Measurements from ENCODE around the gene FARSB. TPM values are rescaled to one million over a fixed set of nuclear protein-coding genes. Genes with fewer than 3 reads are reported as not detected.

Gene FARSB
- total RNA-seq, 1 donor from 2014 or later: 25.0 TPM

DNA sequence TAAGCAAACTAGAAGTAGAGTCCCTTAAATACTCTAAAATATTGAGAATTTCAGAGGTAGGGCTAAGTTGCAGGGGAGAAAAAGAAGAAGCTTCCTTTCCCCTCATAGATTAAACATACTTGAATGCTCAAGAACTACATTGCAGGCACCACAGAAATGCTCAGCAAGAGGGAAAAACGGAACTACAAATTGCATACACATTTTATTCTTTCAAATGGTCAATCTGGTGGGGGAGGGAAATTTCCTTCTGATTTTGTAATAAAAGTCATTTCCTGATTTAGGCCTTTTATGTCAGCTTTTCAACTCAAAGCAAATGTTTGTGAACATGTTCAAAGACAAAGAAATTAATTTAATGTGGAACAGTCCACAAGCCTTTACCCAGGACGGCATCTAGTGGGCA is 33.0 kb downstream of the FARSB start:
- no peak overlapping the region for H2AFZ ChIP-seq (replicated peaks)
- Mint-ChIP-seq H3K4me3 (no peak overlapping the region), H3K9me3 (no peaks in the 10 kb centered on the region), H3K4me1 (no peaks in the 10 kb centered on the region), H3K27ac (no peak overlapping the region), H3K27me3 (ENCODE audit: insufficient read depth, low read depth) (peaks cover 3% of the 10 kb centered on the region), H3K36me3 (peaks cover 23% of the 10 kb centered on the region)
- DNase-seq (ENCODE audit: low spot score): no peak
- H4K20me1 ChIP-seq (ENCODE audit: low read depth): no peaks in the 10 kb centered on the region
- no peak overlapping the region for H3K9ac ChIP-seq
- no peaks in the 10 kb centered on the region for H3K79me2 ChIP-seq (ENCODE audit: low read depth)
- H3K4me2 ChIP-seq: no peak overlapping the region
- H3K4me1 ChIP-seq: no peaks in the 10 kb centered on the region
- TF ChIP-seq, protein P1, sequence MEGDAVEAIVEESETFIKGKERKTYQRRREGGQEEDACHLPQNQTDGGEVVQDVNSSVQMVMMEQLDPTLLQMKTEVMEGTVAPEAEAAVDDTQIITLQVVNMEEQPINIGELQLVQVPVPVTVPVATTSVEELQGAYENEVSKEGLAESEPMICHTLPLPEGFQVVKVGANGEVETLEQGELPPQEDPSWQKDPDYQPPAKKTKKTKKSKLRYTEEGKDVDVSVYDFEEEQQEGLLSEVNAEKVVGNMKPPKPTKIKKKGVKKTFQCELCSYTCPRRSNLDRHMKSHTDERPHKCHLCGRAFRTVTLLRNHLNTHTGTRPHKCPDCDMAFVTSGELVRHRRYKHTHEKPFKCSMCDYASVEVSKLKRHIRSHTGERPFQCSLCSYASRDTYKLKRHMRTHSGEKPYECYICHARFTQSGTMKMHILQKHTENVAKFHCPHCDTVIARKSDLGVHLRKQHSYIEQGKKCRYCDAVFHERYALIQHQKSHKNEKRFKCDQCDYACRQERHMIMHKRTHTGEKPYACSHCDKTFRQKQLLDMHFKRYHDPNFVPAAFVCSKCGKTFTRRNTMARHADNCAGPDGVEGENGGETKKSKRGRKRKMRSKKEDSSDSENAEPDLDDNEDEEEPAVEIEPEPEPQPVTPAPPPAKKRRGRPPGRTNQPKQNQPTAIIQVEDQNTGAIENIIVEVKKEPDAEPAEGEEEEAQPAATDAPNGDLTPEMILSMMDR (IDR thresholded peaks at IDR 0.05): no peak
- TF ChIP-seq EZH2phosphoT487 (IDR thresholded peaks at IDR 0.05) (no peak), EZH2 (IDR thresholded peaks at IDR 0.05) (no peak)
- no peak overlapping the region for H3K4me3 ChIP-seq
- no peaks in the 10 kb centered on the region for H3K27me3 ChIP-seq
- no peak overlapping the region for H3K27ac ChIP-seq
- H3K9me3 ChIP-seq (ENCODE audit: low read depth): no peaks in the 10 kb centered on the region
- H3F3A ChIP-seq (ENCODE audit: low read depth): peaks cover 4% of the 10 kb centered on the region
- peaks cover 19% of the 10 kb centered on the region for H3K36me3 ChIP-seq

DNA sequence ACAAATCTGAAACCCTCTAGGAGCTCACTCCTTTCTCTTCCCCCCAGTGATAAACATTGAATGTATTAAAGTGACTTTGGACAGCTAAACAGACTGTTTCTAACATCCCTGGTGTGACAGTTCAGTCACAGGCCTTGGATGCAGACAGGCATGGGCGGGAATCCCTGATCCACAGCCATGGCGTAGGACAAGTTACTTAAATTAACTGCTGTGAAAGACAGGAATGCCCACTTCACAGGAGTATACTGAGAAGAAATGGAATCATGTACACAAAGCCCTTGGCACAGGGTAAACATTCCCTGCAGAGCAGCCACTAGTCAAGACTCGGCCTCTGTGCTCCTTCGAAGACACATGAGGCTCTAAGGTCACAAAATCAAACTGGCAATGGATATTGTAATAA is 34.0 kb downstream of the FARSB start:
- Histone ChIP-seq H3K4me2 (no peak overlapping the region), H3K27me3 (no peaks in the 10 kb centered on the region), H4K20me1 (ENCODE audit: low read depth) (no peaks in the 10 kb centered on the region), H3F3A (ENCODE audit: low read depth) (peaks cover 4% of the 10 kb centered on the region), H3K36me3 (peaks cover 9% of the 10 kb centered on the region), H3K9me3 (ENCODE audit: low read depth) (no peaks in the 10 kb centered on the region), H3K79me2 (ENCODE audit: low read depth) (no peaks in the 10 kb centered on the region), H3K4me3 (no peak overlapping the region), H3K4me1 (no peaks in the 10 kb centered on the region), H3K9ac (no peak overlapping the region), H2AFZ (replicated peaks) (no peak overlapping the region), H3K27ac (no peak overlapping the region)
- peaks cover 3% of the 10 kb centered on the region for H3K27me3 Mint-ChIP-seq (ENCODE audit: insufficient read depth, low read depth)
- no peak for TF ChIP-seq EZH2 (IDR thresholded peaks at IDR 0.05)
- TF ChIP-seq EZH2phosphoT487 (IDR thresholded peaks at IDR 0.05): no peak
- TF ChIP-seq, protein P1 (IDR thresholded peaks at IDR 0.05): no peak
- no peak overlapping the region for H3K4me3 Mint-ChIP-seq
- H3K4me1 Mint-ChIP-seq: no peaks in the 10 kb centered on the region
- no peak for DNase-seq (ENCODE audit: low spot score)
- no peak overlapping the region for H3K27ac Mint-ChIP-seq
- H3K9me3 Mint-ChIP-seq: no peaks in the 10 kb centered on the region
- peaks cover 16% of the 10 kb centered on the region for H3K36me3 Mint-ChIP-seq

DNA sequence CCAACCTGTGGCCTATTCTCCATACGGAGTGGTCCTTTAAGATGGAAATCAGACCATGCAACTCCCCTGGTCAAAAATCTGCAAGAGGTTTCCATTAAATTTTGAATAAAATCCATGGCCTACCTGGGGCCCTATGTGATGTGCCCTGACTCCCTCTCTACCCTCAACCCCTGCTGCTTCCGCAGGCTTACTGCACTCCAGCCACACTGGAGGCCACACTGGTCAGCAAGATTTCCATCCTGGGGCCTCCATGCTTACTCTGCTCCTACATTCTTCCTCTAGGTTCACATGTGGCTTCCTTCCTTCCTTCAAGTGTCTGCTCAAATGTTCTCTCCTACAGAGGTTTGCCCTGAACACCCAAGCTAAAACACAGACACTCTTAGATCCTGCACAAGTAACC is 40.6 kb downstream of the FARSB start:
- peaks cover 7% of the 10 kb centered on the region for H3K36me3 Mint-ChIP-seq
- H3K27ac Mint-ChIP-seq: no peak overlapping the region
- TF ChIP-seq EZH2phosphoT487 (IDR thresholded peaks at IDR 0.05): no peak
- TF ChIP-seq EZH2 (IDR thresholded peaks at IDR 0.05): no peak
- TF ChIP-seq, protein P1 (IDR thresholded peaks at IDR 0.05): no peak
- no peak overlapping the region for H2AFZ ChIP-seq (replicated peaks)
- H3K9me3 Mint-ChIP-seq: no peaks in the 10 kb centered on the region
- peaks cover 3% of the 10 kb centered on the region for H3K4me1 Mint-ChIP-seq
- no peak overlapping the region for H3K4me2 ChIP-seq
- no peak overlapping the region for H3K4me3 ChIP-seq
- H3K9me3 ChIP-seq (ENCODE audit: low read depth): no peaks in the 10 kb centered on the region
- H4K20me1 ChIP-seq (ENCODE audit: low read depth): no peaks in the 10 kb centered on the region
- H3K4me3 Mint-ChIP-seq: no peak overlapping the region
- DNase-seq (ENCODE audit: low spot score): no peak
- H3K27ac ChIP-seq: no peak overlapping the region
- no peaks in the 10 kb centered on the region for H3K79me2 ChIP-seq (ENCODE audit: low read depth)
- no peaks in the 10 kb centered on the region for H3K27me3 Mint-ChIP-seq (ENCODE audit: insufficient read depth, low read depth)
- peaks cover 13% of the 10 kb centered on the region for H3F3A ChIP-seq (ENCODE audit: low read depth)
- no peak overlapping the region for H3K9ac ChIP-seq
- no peaks in the 10 kb centered on the region for H3K4me1 ChIP-seq
- peaks cover 8% of the 10 kb centered on the region for H3K36me3 ChIP-seq
- H3K27me3 ChIP-seq: no peaks in the 10 kb centered on the region

All from neural progenitor cell (in vitro differentiated cells).